HG03558 (cell line): Measurements from ENCODE around the gene WNT7B.

Source experiments
- ATAC-seq: cut with Tn5 transposase; IDR thresholded peaks from one replicate; pipeline ENCODE4 v1.9.1; 2021; ENCODE audit warnings: moderate number of reproducible peaks; ENCODE audit not compliant: unreplicated experiment; ENCODE audit errors: extremely low read depth

The WNT7B gene

GRCh38 chr22:45975164-45976161 lies 1.5 kb downstream of the WNT7B start:
- ATAC-seq = no peak

GRCh38 chr22:45974498-45974897 lies 2.5 kb downstream of the WNT7B start:
- no peak for ATAC-seq

GRCh38 chr22:45972889-45973253 lies 4.1 kb downstream of the WNT7B start:
- no peak for ATAC-seq

- no peak for ATAC-seq
These were observed 4.7 kb downstream of the WNT7B start for GRCh38 chr22:45972091-45972888.

GRCh38 chr22:45971408-45972028 lies 5.4 kb downstream of the WNT7B start:
- no peak for ATAC-seq

DNA sequence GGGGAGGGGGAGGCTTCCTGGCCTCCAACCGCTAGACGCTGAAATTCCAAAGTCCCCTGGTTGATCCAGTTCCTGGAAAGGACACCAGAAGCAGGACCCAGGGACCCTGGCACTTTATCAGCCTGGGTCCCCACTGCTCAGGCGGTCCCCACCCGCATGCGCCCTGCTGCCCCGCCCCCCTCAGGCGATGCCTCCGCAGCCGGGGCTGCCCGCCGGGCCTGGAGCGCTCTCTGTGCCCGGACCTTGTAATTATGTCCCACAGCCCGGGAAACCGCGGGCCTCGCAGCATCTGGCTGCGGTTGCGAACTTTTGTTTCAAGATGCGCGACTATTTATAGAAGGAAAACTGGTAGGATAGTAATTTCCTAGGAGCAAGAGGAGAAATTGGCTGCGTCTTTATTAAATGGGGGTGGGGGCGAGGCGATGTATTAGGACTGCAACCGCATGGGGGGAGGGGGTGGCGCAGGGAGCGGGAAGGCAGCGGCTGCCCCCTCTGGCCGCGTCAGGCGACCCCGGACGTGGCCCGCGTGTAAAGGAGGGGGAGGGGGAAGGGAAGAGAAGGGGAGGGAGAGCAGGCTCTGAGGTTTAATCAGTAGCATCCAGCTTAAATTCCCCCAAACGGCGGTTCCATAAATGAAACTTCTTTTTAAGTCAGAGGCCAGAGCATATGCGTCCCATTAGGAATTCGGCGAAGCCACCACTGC lies 6.1 kb downstream of the WNT7B start:
- no peak for ATAC-seq

DNA sequence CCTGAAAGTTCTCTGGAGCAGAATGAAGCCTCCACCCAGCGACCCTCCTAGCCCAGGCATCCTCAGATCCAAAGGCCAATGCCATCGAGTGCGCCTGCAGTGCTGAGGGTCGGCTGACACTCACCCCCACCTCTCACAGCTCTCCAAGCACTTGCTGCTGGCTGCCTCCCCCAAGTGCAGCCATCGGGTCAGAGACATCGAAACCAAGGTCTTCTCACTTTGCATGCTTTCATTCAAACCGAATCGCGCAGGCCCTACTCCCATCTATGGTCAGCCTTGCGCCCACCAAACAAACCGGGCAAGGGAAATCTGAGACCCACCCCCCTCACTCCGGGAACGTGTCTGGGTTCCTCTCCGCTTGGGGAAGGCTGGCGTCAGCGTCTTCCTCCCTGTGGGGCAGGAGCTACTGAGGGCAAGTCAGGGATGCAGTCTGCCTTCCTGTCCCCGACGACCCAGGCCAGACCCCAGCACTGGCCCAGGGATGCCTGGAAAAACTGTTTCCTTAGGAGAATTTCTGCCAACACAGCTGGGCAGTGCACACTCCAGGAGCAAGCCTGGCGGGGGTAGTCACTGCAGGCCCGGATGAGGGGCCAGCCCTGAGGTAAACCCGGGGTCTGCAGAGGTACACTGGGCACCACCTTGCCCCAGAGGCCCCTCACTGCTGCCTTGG lies 7.0 kb downstream of the WNT7B start:
- ATAC-seq = no peak

DNA sequence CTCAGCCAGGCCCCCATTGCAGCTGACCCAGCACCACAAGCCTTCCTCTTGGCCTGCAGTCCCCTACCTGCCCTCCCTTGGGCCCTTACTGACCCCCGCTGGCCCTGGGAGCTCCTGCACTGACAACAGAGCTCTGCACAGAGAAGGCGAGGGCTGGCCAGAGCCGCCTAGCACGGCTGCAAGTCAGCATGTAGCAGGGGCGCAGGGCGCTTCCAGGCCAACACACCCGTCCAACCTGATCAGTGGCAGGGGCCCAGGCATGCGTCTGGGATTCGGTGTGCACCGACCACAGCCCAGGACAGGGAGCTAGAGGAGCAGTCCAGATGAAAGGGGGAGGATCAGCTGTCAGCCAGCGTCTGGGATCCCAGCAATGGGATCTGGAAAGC lies 7.6 kb downstream of the WNT7B start:
- no peak for ATAC-seq

DNA sequence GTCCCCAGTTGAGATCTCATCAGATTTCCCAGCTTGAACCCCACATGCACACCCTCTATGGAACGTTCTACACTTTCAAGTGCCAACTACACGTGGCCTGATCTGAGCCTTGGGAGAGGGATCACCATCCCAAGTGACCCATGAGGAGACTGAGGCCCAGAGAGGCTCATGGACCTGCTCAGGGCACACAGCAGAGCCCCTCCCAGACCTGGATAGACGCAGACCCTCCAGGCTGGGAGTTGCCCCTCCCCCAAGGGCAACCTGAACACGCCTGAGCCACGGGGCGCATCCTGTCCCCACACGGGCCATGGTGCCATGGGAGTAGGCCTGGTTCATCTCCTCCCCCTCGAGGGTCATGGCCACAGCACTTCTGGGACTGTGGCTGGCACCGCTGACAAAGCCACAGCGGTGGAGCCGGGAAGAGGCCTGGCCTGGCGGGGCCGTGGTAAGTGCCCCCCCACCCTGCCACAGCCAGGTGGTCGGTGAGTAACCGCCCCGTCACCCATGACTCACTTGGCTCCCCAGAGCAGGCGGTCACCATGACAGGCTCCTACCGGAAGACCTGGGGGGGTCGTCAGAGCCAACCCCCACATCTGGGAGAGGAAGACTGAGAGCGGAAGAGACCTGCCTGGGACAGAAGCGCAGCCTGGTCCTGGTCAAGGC lies 8.1 kb downstream of the WNT7B start:
- ATAC-seq = no peak

- no peak for ATAC-seq
These were observed 8.8 kb downstream of the WNT7B start for GRCh38 chr22:45968003-45968650.

DNA sequence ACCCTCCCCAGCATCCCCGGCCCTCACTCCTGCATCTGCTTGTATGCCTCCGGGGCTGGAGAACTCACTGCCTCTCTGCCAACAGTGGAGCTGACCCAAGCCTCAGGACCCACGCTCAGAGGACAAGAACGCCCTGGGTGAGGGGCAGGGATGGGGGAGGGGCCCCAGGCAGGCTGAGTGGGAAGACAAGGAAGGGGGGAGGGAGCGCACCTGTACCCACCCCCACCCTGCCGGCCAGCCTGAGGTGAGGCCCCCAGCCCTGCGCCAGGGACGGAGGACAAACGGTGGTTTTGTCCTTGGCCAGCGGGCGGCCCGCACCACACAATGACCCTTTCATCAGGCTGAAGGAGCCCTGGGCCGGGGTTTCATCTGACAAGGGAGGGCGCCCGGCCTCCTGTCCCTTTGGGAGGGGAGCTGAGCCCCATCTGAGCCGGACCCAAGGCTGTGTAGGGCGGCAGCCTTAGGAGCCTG lies 10.0 kb downstream of the WNT7B start:
- ATAC-seq = no peak

GRCh38 chr22:45966320-45966894 lies 10.6 kb downstream of the WNT7B start:
- ATAC-seq = no peak

DNA sequence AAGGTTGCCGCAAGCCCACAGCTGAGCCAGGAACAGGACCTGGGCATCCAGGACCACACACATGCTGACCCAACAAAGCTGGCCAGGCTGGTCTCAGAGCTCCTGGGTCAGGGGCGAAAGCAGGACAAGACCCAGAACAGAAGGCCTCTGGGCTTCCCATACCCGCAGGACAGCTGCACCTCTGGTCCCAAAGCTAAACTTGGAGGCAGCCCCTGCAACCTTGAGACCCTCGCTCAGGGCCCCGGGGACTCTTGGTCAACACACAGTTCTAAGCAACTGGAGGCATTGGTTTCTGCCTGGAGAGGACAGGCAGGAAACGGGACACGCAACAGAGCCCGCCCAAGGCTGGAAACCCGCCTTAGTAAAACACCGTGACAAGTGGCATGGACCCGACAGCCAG lies 11.4 kb downstream of the WNT7B start:
- no peak for ATAC-seq

GRCh38 chr22:45964926-45965527 lies 11.9 kb downstream of the WNT7B start:
- ATAC-seq = no peak

GRCh38 chr22:45964372-45964771 lies 12.6 kb downstream of the WNT7B start:
- ATAC-seq = no peak

DNA sequence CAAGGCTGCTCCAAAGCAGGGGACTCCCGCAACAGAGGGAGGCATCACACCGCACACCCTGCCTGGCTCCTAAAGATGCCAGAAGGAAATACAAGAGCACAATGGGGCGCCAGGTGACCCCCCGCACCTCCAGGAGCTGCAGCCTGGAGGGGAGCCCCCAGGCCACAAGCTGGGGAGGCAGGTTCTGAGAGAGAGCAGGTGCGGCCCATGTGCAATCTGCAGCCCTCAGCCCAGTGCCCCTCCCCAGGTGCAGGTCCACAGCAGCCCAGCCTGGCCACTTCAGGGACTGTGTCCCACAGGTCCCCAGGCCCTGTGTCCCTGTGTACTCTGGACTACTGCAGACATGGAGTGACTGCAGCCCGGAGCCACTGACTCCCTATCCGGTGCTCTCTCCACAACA lies 13.1 kb downstream of the WNT7B start:
- ATAC-seq = no peak

GRCh38 chr22:45962756-45963324 lies 14.1 kb downstream of the WNT7B start:
- ATAC-seq = no peak

- ATAC-seq = no peak
These were observed 14.6 kb downstream of the WNT7B start for GRCh38 chr22:45962434-45962718.
